OCI-LY3 (cell line): ENCODE data around the gene ANK2.
"Not testable (repeated sequence)": the region's sequence is repeated elsewhere in the genome, so short reads cannot be mapped to it uniquely, and the experiment has no call there.

Source experiments
- H2AFZ ChIP-seq: fragments of 200-600, 300-600 bp; shearing (Covaris generic); 2 replicates; pipeline ENCODE4 v1.6.0; 2014; ENCODE audit warnings: antibody characterized with exemption, low read depth, low read length
- H3K27ac ChIP-seq: fragments of 200-600, 300-600 bp; sonication (generic); 2 replicates; pipeline ENCODE4 v1.5.1; 2014; ENCODE audit warnings: mild to moderate bottlenecking, low read length, moderate library complexity, mixed read lengths
- H3K27me3 ChIP-seq: fragments of 200-600, 300-600 bp; sonication (generic); 2 replicates; pipeline ENCODE4 v1.6.1; 2014; ENCODE audit warnings: low read depth, low read length, mixed read lengths
- H3K36me3 ChIP-seq: fragments of 200-600, 300-600 bp; sonication (generic); replicated peaks from 2 replicates; pipeline ENCODE3; 2014; ENCODE audit warnings: low read depth, low read length, mixed read lengths
- H3K4me1 ChIP-seq: fragments of 300-600, 200-600 bp; sonication (generic); 2 replicates; pipeline ENCODE4 v1.6.1; 2014; ENCODE audit warnings: low read length, mixed read lengths
- H3K4me2 ChIP-seq: fragments of 200-600, 300-600 bp; sonication (generic); 2 replicates; pipeline ENCODE4 v1.6.1; 2014; ENCODE audit warnings: low read length, mixed read lengths
- H3K4me3 ChIP-seq: fragments of 300-600, 200-600 bp; sonication (generic); 2 replicates; pipeline ENCODE4 v1.5.1; 2014; ENCODE audit warnings: antibody characterized with exemption, mild to moderate bottlenecking, low read length, moderate library complexity
- H3K79me2 ChIP-seq: fragments of 300-600, 200-600 bp; shearing (Covaris generic); 2 replicates; pipeline ENCODE4 v1.6.1; 2014; ENCODE audit warnings: mild to moderate bottlenecking, low read length, mixed read lengths
- H3K9ac ChIP-seq: fragments of 300-600, 200-600 bp; shearing (Covaris generic); 2 replicates; pipeline ENCODE4 v1.6.0; 2014; ENCODE audit warnings: mild to moderate bottlenecking, low read length, moderate library complexity
- H3K9me3 ChIP-seq: fragments of 200-600, 300-600 bp; shearing (Covaris generic); 2 replicates; pipeline ENCODE4 v1.6.1; 2014; ENCODE audit warnings: low read length, mixed read lengths; ENCODE audit not compliant: insufficient read depth
- H4K20me1 ChIP-seq: fragments of 200-600, 300-600 bp; sonication (generic); 2 replicates; pipeline ENCODE4 v1.6.1; 2016; ENCODE audit warnings: low read length, mixed read lengths; ENCODE audit not compliant: insufficient read depth
- EZH2phosphoT487 ChIP-seq: fragments of 200-600 bp; shearing (Covaris generic); IDR thresholded peaks from 2 replicates; pipeline ENCODE4 v1.6.1; 2018; ENCODE audit warnings: antibody characterized with exemption, mixed run types, low read depth
- TF ChIP-seq, protein P1 (sequence below): fragments of 200-600, 300-600 bp; sonication (generic); IDR thresholded peaks from 2 replicates; pipeline ENCODE4 v1.5.1; 2014; ENCODE audit warnings: antibody characterized with exemption, low read length, low read depth

The ANK2 gene

GRCh38 chr4:113179996-113180395, 130.5 kb downstream of the ANK2 start:
- Histone ChIP-seq H3K79me2 (no peaks in the 10 kb centered on the region), H3K4me2 (no peak overlapping the region), H3K4me1 (no peaks in the 10 kb centered on the region), H3K4me3 (no peak overlapping the region), H3K36me3 (no peaks in the 10 kb centered on the region), H3K9me3 (no peaks in the 10 kb centered on the region), H4K20me1 (no peaks in the 10 kb centered on the region), H3K27ac (no peak overlapping the region), H2AFZ (no peak overlapping the region), H3K27me3 (no peaks in the 10 kb centered on the region), H3K9ac (no peak overlapping the region)
- TF ChIP-seq EZH2phosphoT487 = no peak
- TF ChIP-seq, protein P1, sequence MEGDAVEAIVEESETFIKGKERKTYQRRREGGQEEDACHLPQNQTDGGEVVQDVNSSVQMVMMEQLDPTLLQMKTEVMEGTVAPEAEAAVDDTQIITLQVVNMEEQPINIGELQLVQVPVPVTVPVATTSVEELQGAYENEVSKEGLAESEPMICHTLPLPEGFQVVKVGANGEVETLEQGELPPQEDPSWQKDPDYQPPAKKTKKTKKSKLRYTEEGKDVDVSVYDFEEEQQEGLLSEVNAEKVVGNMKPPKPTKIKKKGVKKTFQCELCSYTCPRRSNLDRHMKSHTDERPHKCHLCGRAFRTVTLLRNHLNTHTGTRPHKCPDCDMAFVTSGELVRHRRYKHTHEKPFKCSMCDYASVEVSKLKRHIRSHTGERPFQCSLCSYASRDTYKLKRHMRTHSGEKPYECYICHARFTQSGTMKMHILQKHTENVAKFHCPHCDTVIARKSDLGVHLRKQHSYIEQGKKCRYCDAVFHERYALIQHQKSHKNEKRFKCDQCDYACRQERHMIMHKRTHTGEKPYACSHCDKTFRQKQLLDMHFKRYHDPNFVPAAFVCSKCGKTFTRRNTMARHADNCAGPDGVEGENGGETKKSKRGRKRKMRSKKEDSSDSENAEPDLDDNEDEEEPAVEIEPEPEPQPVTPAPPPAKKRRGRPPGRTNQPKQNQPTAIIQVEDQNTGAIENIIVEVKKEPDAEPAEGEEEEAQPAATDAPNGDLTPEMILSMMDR = no peak

GRCh38 chr4:113181289-113182007, 132.0 kb downstream of the ANK2 start:
- Histone ChIP-seq H3K9me3 (no peaks in the 10 kb centered on the region), H3K4me3 (no peak overlapping the region), H3K36me3 (no peaks in the 10 kb centered on the region), H3K4me1 (no peaks in the 10 kb centered on the region), H3K9ac (no peak overlapping the region), H4K20me1 (no peaks in the 10 kb centered on the region), H2AFZ (no peak overlapping the region), H3K4me2 (no peak overlapping the region), H3K27ac (no peak overlapping the region), H3K27me3 (no peaks in the 10 kb centered on the region), H3K79me2 (no peaks in the 10 kb centered on the region)
- TF ChIP-seq, protein P1 = no peak
- no peak for TF ChIP-seq EZH2phosphoT487

DNA sequence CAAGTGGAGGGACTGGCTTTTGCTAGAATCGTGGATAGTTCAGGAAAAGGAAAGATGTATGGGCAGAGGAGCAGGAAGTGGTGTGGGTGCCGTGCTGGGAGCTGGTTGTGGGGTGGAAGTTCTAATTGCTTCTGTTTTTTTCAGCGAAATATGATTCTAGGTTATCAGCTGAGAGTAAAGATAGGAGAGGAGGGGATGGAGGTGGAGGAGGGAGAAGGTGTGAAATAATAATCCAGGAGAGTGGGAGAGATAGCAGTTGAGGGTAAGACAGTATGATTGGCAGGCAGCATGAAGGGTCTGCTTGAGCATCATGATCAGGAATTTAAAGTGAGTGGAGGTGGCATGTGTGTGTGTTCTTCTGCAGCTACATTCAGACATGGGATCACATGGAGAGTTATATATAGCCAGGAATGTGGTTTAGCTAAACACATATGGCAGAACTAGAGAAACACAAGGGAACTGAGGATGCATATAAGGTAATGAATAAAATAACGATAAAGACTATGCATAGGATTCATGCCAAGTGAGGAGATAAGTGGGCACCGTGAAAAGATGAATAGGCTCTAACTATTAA, 133.7 kb downstream of the ANK2 start:
- Histone ChIP-seq H3K27ac (no peak overlapping the region), H4K20me1 (no peaks in the 10 kb centered on the region), H3K4me1 (no peaks in the 10 kb centered on the region), H3K9ac (no peak overlapping the region), H3K9me3 (no peaks in the 10 kb centered on the region), H3K4me3 (no peak overlapping the region), H3K4me2 (no peak overlapping the region), H3K27me3 (no peaks in the 10 kb centered on the region), H3K79me2 (no peaks in the 10 kb centered on the region), H2AFZ (no peak overlapping the region), H3K36me3 (no peaks in the 10 kb centered on the region)
- TF ChIP-seq, protein P1 = no peak
- TF ChIP-seq EZH2phosphoT487 = no peak

GRCh38 chr4:113186220-113186619, 136.8 kb downstream of the ANK2 start:
- H3K79me2 ChIP-seq, H4K20me1 ChIP-seq, H3K36me3 ChIP-seq, H3K4me3 ChIP-seq, H3K9ac ChIP-seq, H3K9me3 ChIP-seq, H3K4me2 ChIP-seq, H3K4me1 ChIP-seq, H2AFZ ChIP-seq, H3K27me3 ChIP-seq, H3K27ac ChIP-seq: not testable (repeated sequence)
